Spleen (tissue), 7 donors: ENCODE data around the gene RBFOX1.

Experiments
- POLR2A ChIP-seq, 3 donors: fragments of 450-650 bp; IDR thresholded peaks; one replicate each; pipeline ENCODE4 v1.5.1; 2017; ENCODE audit warnings: antibody characterized with exemption in 3 of 3, mild to moderate bottlenecking in 1 of 3
- TF ChIP-seq, protein P1 (sequence below), 11 experiments: fragments of 200-600 bp in 7 of 11; fragments of 450-650 bp in 4 of 11; sonication (generic) in 4 of 11; IDR thresholded peaks in 8 of 11; conservative IDR thresholded peaks in 3 of 11; 1 replicate in 7 of 11; 2 replicates in 4 of 11; pipeline versions ENCODE4 v1.4.0 to v1.8.0; 2016 to 2021; ENCODE audit warnings: antibody characterized with exemption in 11 of 11, inconsistent platforms in 4 of 11, mild to moderate bottlenecking in 1 of 11
- donor health status: DM: no; HTN: no; CAD: no; lungs with moderate emphysema.
- donor health status: DM: no; HTN: no; CAD: no.
- donor health status: DM: no; HTN: no; CAD: no.

DNA sequence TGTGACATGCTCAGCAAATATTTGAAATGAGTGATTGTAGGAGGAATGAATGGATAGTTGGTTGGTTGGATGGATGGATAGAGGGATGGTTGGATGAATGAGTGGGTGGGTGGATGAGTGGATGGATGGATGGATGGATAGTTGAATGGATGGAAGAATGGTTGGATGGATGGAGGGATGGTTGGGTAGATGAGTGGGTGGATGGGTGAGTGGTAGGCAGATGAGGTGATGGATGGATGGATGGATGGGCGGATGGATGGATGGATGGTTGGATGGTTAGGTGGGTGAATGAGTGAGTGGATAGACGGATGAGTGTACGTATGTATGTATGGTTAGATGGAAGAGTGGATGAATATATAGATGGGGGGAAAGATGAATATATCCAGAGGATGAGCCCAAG, 137.7 kb downstream of the RBFOX1 start:
- TF ChIP-seq, protein P1, sequence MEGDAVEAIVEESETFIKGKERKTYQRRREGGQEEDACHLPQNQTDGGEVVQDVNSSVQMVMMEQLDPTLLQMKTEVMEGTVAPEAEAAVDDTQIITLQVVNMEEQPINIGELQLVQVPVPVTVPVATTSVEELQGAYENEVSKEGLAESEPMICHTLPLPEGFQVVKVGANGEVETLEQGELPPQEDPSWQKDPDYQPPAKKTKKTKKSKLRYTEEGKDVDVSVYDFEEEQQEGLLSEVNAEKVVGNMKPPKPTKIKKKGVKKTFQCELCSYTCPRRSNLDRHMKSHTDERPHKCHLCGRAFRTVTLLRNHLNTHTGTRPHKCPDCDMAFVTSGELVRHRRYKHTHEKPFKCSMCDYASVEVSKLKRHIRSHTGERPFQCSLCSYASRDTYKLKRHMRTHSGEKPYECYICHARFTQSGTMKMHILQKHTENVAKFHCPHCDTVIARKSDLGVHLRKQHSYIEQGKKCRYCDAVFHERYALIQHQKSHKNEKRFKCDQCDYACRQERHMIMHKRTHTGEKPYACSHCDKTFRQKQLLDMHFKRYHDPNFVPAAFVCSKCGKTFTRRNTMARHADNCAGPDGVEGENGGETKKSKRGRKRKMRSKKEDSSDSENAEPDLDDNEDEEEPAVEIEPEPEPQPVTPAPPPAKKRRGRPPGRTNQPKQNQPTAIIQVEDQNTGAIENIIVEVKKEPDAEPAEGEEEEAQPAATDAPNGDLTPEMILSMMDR (IDR thresholded peaks at IDR 0.05 in 8 of 11, conservative IDR thresholded peaks at IDR 0.05 in 3 of 11) = no peak
- no peak for TF ChIP-seq POLR2A (IDR thresholded peaks at IDR 0.05)
